BJ (cell line): ENCODE results near the gene CLIP1. TPM values are rescaled to one million over a fixed set of nuclear protein-coding genes. Genes with fewer than 3 reads are reported as not detected.

Source experiments
- CTCF ChIA-PET: fragments of 350-600 bp; formaldehyde crosslinking; extraction: SDS; loops from one replicate; lab custom pipeline; 2021; ENCODE audit warnings: antibody characterized with exemption, inconsistent platforms; lab: Yijun Ruan, JAX
- POLR2A ChIA-PET: fragments of 300-600 bp; sonication (Branson Sonifier 250); formaldehyde crosslinking; extraction: SDS; loops from one replicate; lab custom pipeline; 2021; ENCODE audit warnings: antibody characterized with exemption; lab: Charles Lee
- DNase-seq: peaks from one replicate; pipeline ENCODE4 v3.0.0-alpha.2; 2011; ENCODE audit warnings: low read depth
- H3K27me3 ChIP-seq: 2 replicates; pipeline ENCODE4 v1.6.0; 2011; ENCODE audit warnings: low read length; ENCODE audit not compliant: control insufficient read depth, insufficient read depth
- H3K36me3 ChIP-seq: 2 replicates; pipeline ENCODE4 v1.5.1; 2011; ENCODE audit warnings: low read length; ENCODE audit not compliant: control insufficient read depth, insufficient read depth
- H3K4me3 ChIP-seq: 2 replicates; pipeline ENCODE4 v1.5.1; 2011; ENCODE audit warnings: low read depth, mild to moderate bottlenecking, control low read depth, low read length
- CTCF ChIP-seq: IDR thresholded peaks from 2 replicates; pipeline ENCODE4 v1.5.1; 2011; ENCODE audit warnings: low read depth, mild to moderate bottlenecking, control low read depth, inconsistent platforms, low read length, moderate library complexity; ENCODE audit not compliant: insufficient read depth
- polyA plus RNA-seq: library from polyadenylated mRNA; depleted of rRNA; stranded (reverse); fragments of >200 nt; gene quantifications from 2 replicates; pipeline ENCODE4 v1.2.3, GENCODE V29; 2011

CLIP1 gene
- polyA plus RNA-seq, 1 experiment = 104 TPM

- H3K4me3 ChIP-seq = no peak overlapping the region
- CTCF ChIA-PET = interaction anchor here (0.7 kb wide), 1 partner anchor 47 kb away, joined by 4 read pairs; no protein-coding TSS in a partner anchor
- POLR2A ChIA-PET = no interaction called here
- TF ChIP-seq CTCF = no peak
- peaks cover 15% of the 10 kb centered on the region for H3K36me3 ChIP-seq
- DNase-seq = no peak
- H3K27me3 ChIP-seq = no peaks in the 10 kb centered on the region
Observed at GRCh38 chr12:122230798-122231197, 191.7 kb downstream of the CLIP1 start.

- Histone ChIP-seq H3K4me3 (no peak overlapping the region), H3K36me3 (peaks cover 8% of the 10 kb centered on the region), H3K27me3 (no peaks in the 10 kb centered on the region)
- DNase-seq = no peak
- ChIA-PET CTCF (no interaction called here), POLR2A (no interaction called here)
- TF ChIP-seq CTCF = no peak
Observed at GRCh38 chr12:122228092-122228491, 194.4 kb downstream of the CLIP1 start.

- no peak for TF ChIP-seq CTCF
- no peaks in the 10 kb centered on the region for H3K27me3 ChIP-seq
- no peak for DNase-seq
- H3K36me3 ChIP-seq = peaks cover 12% of the 10 kb centered on the region
- H3K4me3 ChIP-seq = no peak overlapping the region
- ChIA-PET POLR2A (no interaction called here), CTCF (no interaction called here)
Observed at GRCh38 chr12:122227341-122227740, 195.1 kb downstream of the CLIP1 start.

- CTCF ChIA-PET = no interaction called here
- POLR2A ChIA-PET = interaction anchor here (0.5 to 0.6 kb wide), 2 partner anchors 18 to 423 kb away, joined by 3 read pairs; no protein-coding TSS in a partner anchor
- no peak for TF ChIP-seq CTCF
- Histone ChIP-seq H3K4me3 (peak overlapping the region; percentile 37), H3K36me3 (peaks cover 13% of the 10 kb centered on the region), H3K27me3 (no peaks in the 10 kb centered on the region)
- no peak for DNase-seq
Observed at GRCh38 chr12:122226366-122227125, 195.9 kb downstream of the CLIP1 start.

GRCh38 chr12:122225683-122226365 lies 196.6 kb downstream of the CLIP1 start, which contains the start of gene DIABLO:
Gene DIABLO, minus strand, starts transcription at chr12:122226052. Its CDS starts 38 bp downstream, at chr12:122226014.
- Histone ChIP-seq H3K4me3 (peak within 1 kb of the TSS; percentile 99), H3K36me3 (peaks cover 17% of the 10 kb centered on the region), H3K27me3 (no peaks in the 10 kb centered on the region)
- DNase-seq = peak; percentile 97
- ChIA-PET POLR2A (interaction anchor here (0.5 to 0.7 kb wide), 3 partner anchors 19 to 423 kb away, joined by 3 read pairs; no protein-coding TSS in a partner anchor), CTCF (interaction anchor here (0.7 kb wide), 1 partner anchor 24 kb away, joined by 3 read pairs; no protein-coding TSS in a partner anchor)
- no peak for TF ChIP-seq CTCF
